Ecto neural progenitor cell (in vitro differentiated cells): ENCODE data around the gene FOXK1.
A peak's percentile ranks its signal among the peaks of the same experiment; 100 is the strongest.
"Not testable (repeated sequence)": the region's sequence is repeated elsewhere in the genome, so short reads cannot be mapped to it uniquely, and the experiment has no call there.

Experiments used
- DNase-seq: peaks from one replicate; pipeline ENCODE4 v3.0.0-alpha.2; 2018; ENCODE audit warnings: low spot score

The FOXK1 gene

GRCh38 chr7:4786015-4786414 lies 103.9 kb downstream of the FOXK1 start:
- no peak for DNase-seq

GRCh38 chr7:4787541-4787940 lies 105.4 kb downstream of the FOXK1 start:
- DNase-seq = no peak

GRCh38 chr7:4787947-4788626 lies 106.0 kb downstream of the FOXK1 start:
- no peak for DNase-seq

- no peak for DNase-seq
Measured at GRCh38 chr7:4788627-4789189, 106.6 kb downstream of the FOXK1 start.

GRCh38 chr7:4789194-4790077 lies 107.3 kb downstream of the FOXK1 start:
- DNase-seq = no peak

- DNase-seq = no peak
Measured at GRCh38 chr7:4790078-4790465, 108.0 kb downstream of the FOXK1 start.

GRCh38 chr7:4790516-4790991 lies 108.5 kb downstream of the FOXK1 start:
- no peak for DNase-seq

- no peak for DNase-seq
Measured at GRCh38 chr7:4791101-4791737, 109.1 kb downstream of the FOXK1 start.

- peak; percentile 93 for DNase-seq
Measured at GRCh38 chr7:4791738-4792536, 109.8 kb downstream of the FOXK1 start.

- DNase-seq = peak; percentile 69
Measured at GRCh38 chr7:4792537-4793126, 110.5 kb downstream of the FOXK1 start.

GRCh38 chr7:4793385-4793993 lies 111.4 kb downstream of the FOXK1 start:
- not testable (repeated sequence) for DNase-seq

- DNase-seq = not testable (repeated sequence)
Measured at GRCh38 chr7:4794171-4794570, 112.1 kb downstream of the FOXK1 start.

- no peak for DNase-seq
Measured at GRCh38 chr7:4794591-4795350, 112.7 kb downstream of the FOXK1 start.

- DNase-seq = no peak
Measured at GRCh38 chr7:4796453-4796852, 114.4 kb downstream of the FOXK1 start.

GRCh38 chr7:4797858-4798705 lies 116.0 kb downstream of the FOXK1 start:
- DNase-seq = peak; percentile 85

- no peak for DNase-seq
Measured at GRCh38 chr7:4798706-4799235, 116.7 kb downstream of the FOXK1 start.

- DNase-seq = no peak
Measured at GRCh38 chr7:4799508-4800268, 117.6 kb downstream of the FOXK1 start.

- DNase-seq = no peak
Measured at GRCh38 chr7:4800487-4800886, 118.4 kb downstream of the FOXK1 start.
